DMS153 treated with DMSO at 0.1 percent for 48 hours (cell line): ENCODE data around the gene ATP6V0A1.
"Not testable (repeated sequence)": the region's sequence is repeated elsewhere in the genome, so short reads cannot be mapped to it uniquely, and the experiment has no call there.

Source experiments
- DNase-seq: peaks from one replicate; lab custom pipeline; 2025; ENCODE audit not compliant: unreplicated experiment; lab: John Stamatoyannopoulos, UW

The ATP6V0A1 gene

DNA sequence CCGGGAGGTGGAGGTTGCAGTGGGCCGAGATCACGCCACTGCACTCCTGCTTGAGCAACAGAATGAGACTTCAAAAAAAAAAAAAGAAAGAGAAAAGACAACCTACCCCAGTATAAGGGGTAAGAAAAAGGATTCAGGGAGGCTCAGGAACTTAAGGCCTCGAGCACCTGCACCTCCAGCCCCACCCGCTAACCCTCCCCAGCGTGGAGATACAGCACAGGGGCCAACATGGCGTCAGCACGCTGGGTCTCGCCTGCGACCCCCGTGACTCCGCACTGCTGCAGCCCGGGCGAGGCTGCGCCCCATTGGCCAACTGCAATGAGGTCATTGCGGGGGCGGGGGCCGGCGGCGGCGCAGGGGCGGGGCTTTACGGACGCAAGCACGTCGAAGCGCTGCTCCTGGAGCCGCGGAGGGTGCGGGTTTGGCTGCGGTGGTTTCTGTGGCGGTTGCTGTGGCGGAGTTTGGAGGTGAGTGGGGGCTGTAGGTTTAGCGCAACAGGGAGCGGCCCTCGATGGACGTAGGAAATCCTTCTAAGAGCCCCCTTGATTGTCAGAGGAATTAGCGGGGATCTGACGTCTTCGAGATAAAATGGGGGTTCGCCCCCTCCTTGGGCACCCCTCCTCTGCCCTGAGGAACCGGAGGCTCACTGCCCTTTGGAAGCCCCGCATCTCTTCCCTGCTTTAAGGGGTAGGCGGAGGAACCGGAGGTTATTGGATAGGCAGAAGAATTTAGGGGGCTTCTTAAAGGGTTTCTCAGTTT, at the start of gene ATP6V0A1:
Gene ATP6V0A1, plus strand, starts transcription at position 382 of the 759 bp plus-strand sequence. CDS start 2,017 bp downstream, outside the sequence.
- peak; percentile 73 for DNase-seq

DNA sequence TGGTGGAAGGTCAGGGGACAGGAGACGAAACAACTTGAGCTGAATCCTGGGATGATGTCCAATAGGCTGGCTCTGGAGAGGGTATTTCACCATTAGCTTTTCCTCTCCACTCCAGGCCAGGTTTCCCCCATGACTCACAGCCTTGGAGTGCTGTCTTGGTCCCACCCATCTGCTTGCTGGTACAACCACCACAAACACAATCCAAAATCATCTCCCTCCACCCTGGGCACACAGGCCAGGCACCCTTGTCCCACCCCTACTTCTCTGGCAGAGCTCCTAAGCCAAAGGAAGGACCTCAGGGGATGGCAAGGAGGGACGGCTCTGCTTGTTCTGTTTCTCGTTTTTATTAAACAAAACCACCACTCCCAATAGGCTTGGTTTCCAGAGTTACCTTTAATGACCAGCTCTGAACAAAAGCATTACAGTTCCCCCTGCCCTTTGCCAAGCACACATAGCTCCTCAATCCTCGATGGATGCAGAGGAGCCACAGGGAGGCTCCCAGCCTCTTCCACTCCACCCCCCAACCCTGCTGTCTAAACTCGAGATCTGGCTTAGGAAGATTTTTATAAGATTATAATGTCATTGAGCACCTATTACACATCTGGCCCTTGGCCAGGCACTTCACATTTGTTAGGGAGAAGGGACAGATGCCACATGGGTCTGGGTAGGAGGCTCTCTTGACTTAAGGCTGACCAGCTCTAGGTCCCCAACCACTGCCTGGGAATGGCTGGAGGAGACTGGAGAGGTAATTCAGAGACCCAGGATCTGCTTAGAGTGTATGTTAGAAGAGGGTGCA, 49.0 kb upstream of the ATP6V0A1 start:
- no peak for DNase-seq

DNA sequence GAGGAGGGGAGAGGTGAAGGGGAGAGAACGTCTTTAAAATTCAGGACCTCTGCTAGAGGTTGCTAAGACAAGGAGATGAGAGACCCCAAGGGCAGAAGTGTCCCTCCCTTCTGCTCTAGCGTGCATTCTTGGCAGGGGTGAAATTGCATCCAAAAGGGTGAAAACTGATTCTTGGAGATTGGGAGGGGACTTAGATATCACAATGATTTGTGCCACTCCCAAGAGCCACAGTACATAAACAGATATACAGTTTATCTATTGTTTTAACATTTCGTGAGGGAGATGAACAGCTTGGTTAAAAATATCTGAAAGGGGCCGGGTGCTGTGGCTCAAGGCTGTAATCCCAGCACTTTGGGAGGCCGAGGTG, 48.4 kb upstream of the ATP6V0A1 start:
- DNase-seq = no peak

DNA sequence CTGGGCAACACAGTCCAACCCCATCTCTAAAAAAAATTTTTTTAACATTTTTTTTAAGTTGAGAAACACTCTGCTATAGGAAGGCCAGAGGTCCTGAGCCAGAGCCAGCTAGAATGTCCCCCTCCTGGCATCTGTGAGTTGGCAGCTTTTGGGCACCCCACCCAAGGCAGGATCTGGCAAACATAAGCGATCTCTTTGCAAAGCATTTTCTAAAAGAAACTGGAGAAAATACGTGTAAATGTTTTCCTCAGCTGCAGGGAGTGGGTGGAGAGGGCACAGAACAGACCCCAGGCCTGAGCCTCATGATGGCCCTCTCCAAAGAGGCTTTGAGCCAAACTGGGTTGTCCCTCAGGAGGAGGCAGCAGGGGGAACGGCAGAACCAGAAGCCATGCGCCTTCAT, 47.3 kb upstream of the ATP6V0A1 start:
- no peak for DNase-seq

DNA sequence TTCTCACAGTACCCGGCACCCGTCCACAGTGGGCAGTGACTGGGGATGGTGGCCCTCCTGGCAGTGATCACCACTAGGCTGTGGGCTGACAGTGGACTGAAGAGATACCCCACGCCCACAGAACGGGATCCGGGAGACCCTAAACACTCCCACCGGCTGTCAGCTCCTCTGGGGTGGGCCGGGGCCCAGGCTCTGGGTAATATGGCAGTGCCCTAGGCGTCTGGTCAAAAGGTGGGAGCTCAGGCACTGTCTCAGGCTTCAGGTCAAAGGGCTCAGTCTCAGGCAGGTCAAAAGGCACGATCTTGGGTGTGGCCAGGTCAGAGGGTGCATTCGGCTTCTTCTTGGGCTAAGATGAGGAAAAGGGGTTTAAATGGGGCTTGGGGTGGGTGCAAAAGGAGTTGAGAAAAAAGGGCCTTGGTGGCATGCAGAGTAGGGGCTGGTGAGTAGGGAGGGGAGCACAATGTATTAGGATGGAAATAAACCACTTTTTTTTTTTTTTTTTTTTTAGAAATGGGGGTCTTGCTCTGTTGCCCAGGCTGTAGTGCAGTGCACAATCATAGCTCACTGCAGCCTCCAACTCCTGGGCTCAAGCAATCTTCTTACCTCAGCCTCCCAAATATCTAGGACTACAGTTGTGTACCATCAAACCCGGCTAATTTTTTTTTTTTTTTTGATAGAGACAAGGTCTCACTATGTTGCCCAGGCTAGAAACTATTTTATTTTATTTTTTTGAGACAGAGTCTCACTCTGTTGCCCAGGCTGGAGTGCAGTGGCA, 46.6 kb upstream of the ATP6V0A1 start:
- DNase-seq = no peak

DNA sequence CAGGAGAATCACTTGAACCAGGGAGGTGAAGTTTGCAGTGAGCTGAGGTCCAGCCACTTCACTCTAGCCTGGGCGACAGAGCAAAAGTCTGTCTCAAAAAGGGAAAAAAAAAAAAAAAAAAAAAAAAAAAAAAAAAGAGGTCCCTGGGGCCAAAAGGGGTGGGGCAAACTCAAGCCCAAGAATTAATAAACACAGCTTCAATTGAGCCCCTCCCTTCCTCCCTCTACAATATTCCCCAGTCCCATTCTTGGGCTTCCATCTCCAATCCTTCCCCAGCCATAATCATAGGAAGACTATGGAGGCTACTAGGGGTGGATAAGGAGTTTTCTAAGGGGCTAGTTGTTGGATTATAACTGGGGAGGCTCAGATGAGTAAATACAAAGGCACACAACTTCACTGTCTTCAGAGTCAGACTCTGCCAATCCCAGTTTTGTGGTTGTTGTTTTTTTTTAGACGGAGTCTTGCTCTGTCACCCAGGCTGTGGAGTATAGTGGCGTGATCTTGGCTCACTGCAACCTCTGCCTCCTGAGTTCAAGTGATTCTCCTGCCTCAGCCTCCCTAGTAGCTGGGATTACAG, 45.1 kb upstream of the ATP6V0A1 start:
- DNase-seq = no peak

DNA sequence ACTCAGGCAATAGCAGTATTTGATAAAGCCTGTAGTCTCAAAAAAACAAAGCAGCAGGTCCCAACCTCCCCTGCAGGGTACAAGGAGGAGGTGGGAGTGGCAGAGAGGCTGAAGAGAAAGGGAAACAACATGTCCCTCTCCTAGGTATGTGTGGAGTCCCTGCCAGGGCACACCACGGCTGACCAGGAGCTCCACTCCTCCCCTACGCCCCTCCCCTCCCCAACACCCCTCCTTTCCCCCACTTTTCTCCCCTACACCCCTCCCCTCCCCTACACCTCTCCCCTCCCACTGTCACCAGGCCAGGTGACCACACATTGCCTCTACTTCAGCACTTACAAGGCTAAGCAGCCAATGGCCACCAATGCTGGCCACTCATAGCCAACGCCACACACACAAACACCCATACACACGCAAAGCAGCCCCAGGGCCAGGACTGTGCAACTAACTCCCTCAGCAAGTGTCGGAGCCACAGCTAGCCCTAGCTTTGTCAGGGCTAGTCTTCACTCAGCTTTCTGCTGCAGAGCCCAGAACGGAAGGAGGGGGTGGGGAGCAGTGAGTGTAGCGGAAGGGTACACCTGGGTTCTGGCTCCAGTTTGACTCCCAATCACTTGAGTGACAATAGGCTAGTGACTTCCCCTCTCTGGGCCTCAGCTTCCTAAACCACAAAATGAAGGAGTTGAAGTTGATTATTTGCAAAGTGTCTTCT, 43.8 kb upstream of the ATP6V0A1 start:
- no peak for DNase-seq

DNA sequence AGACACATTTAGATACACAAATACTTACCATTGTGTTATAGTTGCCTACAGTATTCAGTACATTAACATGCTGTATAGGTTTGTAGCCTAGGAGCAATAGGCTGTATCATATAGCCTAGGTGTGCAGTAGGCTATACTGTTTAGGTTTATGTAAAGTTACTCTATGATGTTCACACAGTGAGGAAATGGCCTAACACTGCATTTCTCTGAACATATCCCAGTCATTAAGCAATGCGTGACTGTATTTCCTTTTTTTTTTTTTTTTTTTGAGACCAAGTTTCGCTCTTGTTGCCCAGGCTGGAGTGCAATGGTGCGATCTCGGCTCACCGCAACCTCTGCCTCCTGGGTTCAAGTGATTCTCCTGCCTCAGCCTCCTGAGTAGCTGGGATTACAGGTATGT, 40.7 kb upstream of the ATP6V0A1 start:
- not testable (repeated sequence) for DNase-seq

DNA sequence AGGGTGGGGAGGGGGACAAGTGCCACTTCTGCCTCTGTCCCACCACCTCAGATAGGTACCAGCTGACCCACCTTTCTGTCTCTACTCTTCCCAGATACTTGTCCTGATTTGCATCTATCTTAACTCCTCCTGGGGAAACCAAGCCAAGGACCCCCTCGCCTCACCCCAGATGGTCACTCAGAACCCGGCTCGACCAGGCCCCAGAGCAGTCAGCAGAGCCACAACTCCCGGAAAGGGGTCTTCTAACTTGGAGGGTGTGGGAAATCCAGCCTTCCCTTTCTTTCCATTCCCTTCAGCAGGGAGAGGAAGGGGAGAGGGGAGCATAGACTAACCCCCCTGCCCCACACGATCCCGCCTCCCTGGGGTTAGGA, 37.6 kb upstream of the ATP6V0A1 start:
- no peak for DNase-seq

DNA sequence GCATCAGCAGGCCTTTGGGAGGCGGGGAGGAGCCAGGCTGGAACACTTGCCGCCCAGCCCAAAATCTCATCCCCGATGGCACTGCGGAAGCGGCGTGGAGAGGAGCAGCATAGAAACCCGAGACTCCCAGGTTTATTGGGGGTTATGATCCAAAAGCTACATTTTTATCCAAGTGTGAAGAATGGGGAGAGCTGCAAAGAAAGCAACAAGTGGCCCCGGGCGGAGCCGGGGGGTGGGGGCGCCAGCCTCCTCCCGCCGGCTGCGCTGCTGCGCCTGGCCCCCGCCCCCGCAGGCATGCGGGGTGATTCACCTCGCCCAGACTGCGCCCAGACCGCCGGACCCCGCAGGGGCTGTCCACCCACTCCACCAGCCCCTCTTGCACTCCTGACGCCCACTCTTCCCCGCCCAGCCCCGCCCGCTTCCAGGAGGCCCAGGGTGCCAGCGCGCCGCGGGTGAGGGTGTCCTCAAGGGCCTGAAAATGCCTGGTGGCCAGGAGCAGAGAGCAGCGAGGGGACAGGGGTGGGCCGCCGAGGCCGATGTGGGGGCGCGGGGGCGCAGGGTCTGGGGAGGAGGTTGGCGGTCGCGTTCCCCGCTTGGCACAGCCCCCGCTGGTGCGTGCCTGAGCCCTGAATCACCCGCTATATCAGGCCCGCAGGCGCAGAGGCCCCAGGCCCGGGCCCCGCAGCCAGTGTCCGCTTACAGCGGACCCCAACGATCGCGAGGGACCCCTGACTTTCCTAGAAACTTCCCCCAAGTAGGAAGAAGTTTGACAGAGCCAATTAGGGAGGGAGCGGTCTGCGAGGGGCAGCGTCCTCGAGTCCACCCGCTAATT, 37.0 kb upstream of the ATP6V0A1 start:
- DNase-seq = no peak

DNA sequence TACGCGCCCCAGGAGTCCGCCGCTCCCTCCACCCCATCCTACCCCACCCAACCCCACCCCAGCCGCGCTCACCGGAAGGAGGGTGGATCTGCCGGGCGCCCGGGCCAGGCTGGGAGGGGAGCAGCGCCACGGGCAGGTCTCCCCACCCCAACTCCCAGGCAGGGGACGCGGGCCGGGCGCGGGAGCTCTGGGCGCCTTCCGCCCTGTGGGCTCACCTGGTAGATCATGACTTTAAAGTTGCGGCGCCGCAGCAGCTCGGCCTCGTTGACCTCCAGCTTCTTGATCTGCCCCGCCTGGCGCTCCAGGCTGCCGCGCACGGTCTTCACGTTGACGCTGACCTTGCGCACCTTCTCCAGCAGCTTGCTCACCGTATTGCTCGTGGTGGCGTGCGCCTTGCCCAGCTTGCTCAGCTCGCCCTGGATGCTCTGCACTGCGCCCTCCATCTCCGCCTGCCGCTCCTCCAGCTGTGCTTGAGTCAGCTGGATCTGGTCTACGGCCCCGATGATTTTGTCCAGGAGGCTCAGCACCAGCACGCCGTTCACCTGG, 36.2 kb upstream of the ATP6V0A1 start:
- DNase-seq = no peak

DNA sequence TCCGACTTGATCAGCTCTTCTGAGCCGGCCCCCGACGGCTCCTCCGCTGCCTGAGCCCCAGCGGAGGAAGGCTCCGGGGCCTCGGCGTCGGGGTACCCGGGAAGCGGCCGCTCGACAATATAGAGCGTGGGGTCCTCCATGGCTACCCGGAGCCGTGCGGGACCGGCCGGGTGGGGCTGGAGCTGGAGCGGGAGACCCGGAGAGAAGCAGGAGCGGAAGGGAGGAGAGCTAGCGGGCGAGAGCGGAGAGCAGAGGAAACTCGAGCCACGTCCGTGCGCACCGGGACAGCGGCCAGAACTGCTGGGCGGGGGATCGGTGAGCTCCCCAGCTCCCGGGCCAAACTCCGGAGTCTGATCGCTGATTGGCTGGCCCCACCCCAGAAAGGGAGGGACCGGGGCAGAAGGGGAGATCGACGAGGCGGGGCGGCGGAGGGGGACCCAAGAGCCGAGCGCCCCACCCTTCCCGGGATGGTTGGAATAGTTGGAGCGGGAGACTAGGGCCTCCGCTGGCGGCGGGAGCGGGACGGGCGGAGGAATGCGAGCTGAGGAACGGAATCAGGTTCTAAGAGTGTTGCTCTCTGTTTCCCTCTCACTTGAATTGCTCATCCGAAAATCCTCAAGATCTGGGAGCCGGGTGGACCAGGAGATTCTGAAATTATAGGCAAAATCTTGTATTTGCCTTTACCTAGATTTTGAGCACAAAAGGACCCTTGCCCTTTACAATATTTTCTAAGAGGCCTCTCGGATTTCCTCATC, 35.5 kb upstream of the ATP6V0A1 start, which contains the start of gene CAVIN1:
Gene CAVIN1, minus strand, starts transcription at position 299 of the 755 bp plus-strand sequence. Its CDS starts 159 bp downstream, at position 140.
- peak; percentile 35 for DNase-seq

DNA sequence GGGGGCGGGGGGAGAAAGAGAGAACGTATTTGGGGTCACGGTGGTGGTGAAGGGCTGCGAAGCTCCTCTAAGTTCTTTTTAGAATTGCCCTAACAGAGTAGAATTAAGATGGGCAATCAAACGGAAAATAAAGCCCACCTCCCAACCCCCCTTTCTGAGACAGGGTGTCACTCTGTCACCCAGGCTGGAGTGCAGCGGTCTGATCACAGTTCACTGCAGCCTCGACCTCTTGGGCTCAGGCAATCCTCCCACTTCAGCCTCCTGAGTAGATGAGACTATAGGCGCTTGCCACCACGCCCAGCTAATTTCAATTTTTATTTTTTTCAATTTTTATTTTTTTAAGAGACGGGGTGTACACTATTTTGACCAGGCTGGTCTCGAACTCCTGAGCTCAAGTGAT, 34.9 kb upstream of the ATP6V0A1 start:
- DNase-seq = no peak

DNA sequence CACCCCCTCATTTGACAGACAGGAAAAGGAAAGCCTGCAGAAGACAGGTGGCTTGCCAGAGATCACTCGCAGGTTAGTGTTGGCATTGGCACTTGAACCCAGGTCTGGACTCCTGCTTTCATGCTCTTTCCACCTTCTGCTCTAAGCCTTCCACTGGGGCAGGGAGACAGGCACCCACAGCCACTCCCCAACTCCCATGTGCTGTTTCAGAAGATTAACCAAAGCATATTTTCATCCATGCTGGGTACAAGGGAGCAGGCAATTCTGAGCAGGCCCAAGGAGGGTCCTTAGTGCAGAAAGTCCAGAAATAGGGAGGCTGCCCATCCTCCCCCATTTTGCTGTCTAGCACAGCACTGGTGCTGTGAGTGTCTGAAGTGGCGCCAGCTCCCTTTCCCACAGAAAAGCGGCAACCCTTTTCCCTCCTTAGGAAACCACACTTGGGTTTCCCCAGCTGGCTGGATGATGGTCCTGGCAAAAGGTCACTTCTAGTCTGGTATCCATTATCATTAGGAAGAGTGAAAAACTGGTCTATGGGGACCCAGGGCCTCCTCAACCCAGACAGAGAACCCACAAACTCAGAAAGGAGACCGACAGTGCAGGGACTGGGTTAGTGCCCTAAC, 33.6 kb upstream of the ATP6V0A1 start:
- no peak for DNase-seq

DNA sequence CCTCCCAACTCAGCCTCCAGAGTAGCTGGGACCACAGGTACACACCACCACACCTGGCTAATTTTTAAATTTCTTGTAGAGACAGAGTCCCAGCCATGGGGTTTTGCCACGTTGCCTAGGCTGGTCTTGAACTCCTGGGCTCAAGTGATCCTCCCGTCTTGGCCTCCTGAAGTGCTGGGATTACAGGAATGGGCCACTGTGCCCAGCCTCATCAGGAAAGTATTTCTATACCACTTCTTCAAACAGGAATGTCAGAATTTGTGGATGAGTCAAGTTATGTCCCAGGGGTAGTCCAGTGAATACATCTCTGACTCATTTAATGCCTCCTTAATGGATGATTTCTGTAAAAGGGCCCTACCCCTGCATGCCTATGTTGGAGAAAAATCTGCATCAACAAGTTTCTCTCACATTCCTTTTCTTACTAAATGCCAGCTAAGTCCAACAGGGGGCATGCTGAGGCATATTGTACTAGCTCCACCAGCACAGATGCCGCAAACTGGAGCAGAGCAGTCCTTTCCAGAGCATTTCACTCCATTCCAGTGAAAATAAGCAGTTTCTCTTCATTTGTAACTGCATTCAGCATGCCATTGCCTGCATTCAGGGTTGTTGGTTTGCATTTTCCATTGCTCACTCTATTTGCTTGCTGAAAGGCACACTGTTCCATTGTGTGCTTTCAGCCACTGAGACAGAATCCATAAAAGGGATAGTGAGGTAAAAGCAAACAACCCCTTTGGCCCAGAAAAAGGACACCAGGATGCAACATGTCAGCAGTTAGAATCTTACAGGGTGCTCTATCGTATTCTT, 30.3 kb upstream of the ATP6V0A1 start:
- DNase-seq = peak; percentile 37

DNA sequence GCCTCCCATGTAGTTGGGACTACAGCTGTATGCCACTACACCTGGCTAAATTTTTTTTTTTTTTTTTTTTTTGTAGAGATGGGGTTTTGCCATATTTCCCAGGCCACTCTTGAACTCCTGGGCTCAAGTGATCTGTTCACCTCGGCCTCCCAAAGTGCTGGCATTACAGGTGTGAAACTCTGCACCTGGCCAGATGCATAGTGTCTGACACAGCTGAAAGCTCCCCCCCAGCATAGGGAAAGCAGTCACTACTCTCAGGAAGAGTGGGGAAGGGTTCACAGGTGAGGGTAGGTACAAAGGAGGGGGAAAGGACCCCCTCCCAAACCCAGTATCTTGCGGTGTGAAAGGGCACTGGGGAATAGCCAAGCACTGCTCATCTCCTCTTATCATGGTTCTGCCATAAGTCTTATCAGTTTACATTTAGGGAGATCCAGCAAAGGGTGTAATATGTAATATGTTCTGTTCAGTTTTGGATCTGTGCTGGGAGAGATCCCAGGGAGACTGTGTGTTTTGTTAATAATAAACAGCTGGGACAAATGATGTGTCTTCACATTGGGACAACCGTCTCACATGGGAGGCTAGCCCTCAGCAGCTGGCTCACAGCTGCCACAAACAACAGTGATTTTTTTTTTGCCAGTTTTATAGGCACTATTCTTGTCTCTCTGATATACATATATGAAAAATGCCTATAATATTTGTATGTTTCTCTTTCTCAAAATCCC, 28.8 kb upstream of the ATP6V0A1 start:
- DNase-seq = no peak

DNA sequence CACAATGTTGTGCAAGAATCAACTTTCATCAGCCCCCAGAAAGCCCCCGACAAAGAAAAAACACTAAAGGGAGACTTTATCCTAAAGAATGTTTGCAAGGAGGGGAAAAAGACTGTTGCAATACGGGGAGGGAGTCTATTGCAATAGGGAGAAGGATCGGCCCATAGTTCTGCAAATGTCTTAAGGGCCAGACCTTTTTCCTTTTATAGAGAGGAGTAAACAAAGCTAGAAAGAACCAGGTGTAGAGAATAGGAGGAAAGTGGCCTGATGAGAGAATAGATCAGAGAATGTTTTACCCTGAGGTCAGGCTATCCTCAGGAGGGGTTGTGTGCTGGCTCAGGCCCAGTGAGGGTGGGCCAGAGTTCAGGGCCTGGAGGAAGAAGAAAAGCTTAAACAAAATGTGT, 26.9 kb upstream of the ATP6V0A1 start:
- DNase-seq = no peak
